Activated effector memory CD4-positive, alpha-beta T cell treated with anti-CD3 and anti-CD28 coated beads, Interleukin-2, amount 50 U/mL, for 16 hours (primary cell): Measurements from ENCODE around the gene MRPL48.

ENCODE experiments used
- DNase-seq: peaks from one replicate; pipeline ENCODE4 v3.0.0-alpha.2; 2020

Gene MRPL48

DNA sequence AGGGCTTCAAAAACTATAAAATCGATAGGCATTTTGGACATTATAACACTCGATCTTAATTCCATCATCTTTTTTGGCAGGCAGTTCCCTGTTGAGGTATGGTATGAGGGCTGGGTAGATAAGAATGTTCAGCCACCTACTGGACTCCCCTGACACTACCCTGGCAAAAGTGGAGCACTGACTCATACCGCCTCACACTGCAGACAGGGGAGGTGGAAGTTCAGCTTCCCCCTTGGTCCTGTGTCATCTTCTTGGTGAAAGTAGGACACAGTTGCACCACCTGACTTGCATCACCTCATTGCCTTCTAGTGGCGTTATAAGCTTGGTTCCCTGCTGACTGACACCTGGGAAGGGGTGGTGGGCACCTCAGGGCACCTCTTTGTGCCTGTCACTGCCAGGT lies 119.5 kb downstream of the MRPL48 start:
- no peak for DNase-seq

DNA sequence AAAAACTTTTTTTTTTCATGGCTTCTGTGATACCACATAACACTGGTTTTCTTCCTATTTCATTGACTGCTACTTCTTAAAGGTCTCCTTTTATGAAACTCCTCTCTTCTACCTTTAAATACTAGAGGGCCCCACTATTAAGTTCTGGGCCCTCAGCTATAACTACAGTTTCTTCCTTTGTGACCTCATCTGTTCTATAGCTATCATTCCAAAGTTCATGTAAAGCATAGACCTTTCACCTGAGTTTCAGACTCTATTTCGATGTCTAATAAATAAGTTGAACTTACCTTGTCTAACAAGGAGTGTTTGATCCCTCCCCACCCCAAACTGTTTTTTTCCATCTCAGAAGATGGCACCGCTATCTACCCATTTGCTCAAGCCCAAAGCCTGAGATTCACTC lies 124.4 kb downstream of the MRPL48 start:
- no peak for DNase-seq

DNA sequence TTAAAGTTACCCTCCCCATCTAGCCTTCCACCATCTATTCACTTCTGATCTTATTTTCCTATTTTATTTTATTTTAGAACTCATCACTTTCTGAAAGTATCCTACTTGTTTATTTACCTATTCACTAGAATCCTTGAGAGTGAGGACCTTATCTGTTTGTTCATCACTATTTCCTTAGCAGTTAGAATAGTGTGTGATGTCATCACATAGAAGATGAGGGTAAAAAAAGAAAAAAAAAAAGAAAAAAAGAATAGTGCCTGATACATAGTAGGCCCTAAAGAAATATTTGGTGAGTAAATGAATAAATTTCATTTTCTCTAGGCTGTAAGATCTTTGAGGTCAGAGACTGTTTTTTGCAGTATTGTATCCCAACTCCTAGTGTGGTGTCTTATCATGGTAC lies 125.8 kb downstream of the MRPL48 start:
- no peak for DNase-seq

DNA sequence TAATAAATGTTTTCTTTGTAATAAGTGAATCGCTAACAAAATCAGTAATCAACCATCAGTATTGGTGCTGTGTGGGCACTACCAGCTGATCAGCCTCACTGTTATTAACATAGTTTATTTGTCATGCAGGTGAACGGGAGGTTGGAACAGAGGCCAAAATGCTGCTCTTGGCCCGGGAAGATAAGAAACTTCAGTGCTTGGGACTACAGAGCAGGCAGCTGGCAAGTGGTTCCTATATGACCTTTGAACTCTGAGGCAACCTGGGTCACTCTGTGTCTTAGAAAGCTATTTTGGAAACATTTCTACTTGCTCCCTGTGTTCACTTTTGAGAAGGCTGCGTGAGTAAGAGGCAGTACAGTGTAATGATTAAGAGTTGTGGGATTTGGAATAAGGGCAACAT lies 126.6 kb downstream of the MRPL48 start:
- DNase-seq, result no peak
